GM19351 (cell line): Measurements from ENCODE around the gene CD300C.
"Not testable (repeated sequence)": the region's sequence is repeated elsewhere in the genome, so short reads cannot be mapped to it uniquely, and the experiment has no call there.

Source experiments
- ATAC-seq: cut with Tn5 transposase; IDR thresholded peaks from one replicate; pipeline ENCODE4 v1.9.1; 2021; ENCODE audit warnings: mild to moderate bottlenecking, moderate library complexity; ENCODE audit not compliant: unreplicated experiment

Gene CD300C

DNA sequence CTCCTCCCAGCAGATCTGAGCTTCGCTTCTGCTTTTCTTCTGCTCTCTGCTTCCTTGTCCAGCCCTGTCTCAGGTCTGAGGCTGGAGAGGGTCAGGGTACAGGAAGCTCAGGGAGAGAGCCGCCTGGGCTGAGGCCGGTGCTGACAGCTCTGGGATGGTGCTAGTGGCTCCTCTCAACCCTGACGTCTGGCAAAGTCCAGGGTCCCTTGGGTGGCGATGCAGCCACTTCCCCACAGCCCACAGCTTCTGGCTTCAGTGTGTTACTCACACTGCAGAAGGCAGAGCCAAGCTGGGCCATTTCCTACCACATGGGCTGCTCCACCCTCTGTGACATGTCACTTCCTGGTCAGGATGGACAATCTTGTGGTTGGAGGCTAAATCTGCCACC is at the start of gene CD300C:
CD300C (minus strand) TSS at position 273 of the 388 bp plus-strand sequence. CDS start 333 bp downstream, outside the sequence.
- ATAC-seq, result no peak

DNA sequence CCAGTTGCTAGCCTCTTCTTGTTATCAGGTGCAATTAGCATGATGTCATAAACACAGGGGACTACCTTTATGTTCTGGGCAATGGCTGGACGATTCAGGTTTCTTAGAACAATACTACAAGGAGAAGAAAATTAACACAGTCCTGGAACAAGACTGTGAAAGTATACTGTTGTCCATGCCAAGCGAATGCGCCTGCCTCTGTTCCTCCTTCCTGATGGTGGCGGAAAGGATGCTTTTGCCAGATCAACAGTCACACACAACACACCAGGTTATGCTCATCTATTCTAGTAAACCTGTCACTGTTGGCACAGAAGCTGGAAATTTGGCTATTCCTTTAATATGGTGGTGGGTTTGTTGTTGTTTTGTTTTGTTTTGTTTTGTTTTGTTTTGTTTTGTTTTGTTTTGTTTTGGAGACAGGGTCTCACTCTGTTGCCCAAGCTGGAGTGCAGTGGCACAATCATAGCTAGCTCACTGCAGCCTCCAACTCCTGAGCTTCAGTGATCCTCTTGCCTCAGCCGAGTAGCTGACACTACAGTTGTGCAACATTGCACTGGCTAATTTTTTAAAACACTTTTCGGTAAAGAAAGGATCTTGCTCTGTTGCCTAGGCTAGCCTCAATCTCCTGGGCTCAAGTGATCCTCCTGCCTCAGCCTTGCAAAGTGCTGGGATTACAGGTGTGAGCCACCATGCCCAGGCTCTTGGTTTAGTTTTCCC is 49.3 kb upstream of the CD300C start:
- no peak for ATAC-seq

DNA sequence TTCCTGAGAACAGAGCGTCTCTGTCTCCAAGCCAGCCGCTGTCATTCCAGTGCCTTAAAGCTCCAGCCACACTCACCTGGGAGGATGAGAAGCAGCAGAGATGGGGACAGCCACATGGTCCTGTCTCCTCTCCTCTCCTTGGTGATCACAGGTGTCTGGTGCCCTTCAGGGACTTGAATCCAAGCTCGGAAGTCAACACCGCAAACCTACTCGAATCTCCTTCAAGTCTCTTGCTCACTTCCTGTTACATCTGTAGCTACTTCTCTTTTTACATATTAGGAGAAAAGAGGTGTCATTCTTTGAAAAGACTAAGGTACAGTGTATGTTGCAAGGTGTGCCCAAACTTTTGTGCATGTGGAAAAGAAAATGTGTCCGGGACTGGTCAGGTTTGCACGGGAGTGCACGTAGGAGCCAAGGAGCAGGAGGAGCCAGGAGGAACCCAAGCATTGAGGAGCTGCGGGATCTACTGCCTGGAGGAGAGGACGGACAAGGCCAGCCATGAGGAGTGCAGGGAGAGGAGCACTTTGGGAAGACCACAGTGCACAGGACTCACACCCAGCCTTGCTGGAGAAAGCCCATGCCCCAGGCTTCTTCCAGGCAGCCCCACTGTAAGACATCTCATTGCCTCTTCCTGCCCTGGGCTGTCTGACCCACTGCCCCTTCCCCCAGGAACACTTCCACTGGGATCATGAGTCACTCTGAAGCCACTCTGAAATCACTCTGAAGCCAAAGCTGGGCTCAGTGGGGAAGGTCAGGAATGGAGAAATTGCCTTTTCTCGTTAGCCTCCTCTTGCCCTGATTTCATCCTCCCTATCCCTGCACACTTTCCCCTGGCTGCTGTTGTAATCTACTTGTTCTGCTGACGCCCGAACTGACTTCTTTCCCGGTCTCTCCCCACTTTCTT is 46.4 kb upstream of the CD300C start, which contains the start of gene CD300LD:
CD300LD (minus strand) TSS at position 197 of the 904 bp plus-strand sequence; CDS start at position 116, 81 bp downstream.
- ATAC-seq, result no peak

- ATAC-seq, result no peak
Measured at GRCh38 chr17:74591503-74591902, 45.6 kb upstream of the CD300C start.

- ATAC-seq, result no peak
Measured at GRCh38 chr17:74585711-74586110, 39.8 kb upstream of the CD300C start.

- no peak for ATAC-seq
Measured at GRCh38 chr17:74584292-74585060, 38.6 kb upstream of the CD300C start.

DNA sequence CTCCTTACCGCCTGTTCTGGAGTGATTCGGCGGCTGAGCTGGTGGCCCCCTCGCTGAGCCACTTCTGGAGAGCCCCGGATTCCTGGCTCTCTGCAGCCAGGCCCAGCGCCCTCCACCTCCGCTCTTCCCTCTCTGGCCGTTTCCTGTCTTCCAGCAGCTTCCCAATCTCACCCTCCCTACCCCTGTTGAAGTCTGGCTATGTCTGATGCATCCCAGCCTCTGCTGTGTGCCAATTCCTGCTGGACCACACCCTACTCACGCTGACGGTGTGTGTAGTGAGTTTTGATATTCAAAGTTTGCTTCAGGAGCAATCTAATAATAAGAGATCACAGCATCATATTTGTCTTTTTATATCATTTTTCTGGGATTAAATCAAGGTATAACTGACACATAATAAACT is 36.7 kb upstream of the CD300C start:
- ATAC-seq, result no peak

GRCh38 chr17:74579900-74580299 is 34.0 kb upstream of the CD300C start:
- no peak for ATAC-seq

GRCh38 chr17:74578979-74579378 is 33.1 kb upstream of the CD300C start:
- no peak for ATAC-seq

- no peak for ATAC-seq
Measured at GRCh38 chr17:74574489-74575142, 28.7 kb upstream of the CD300C start.

GRCh38 chr17:74573635-74574034 is 27.7 kb upstream of the CD300C start:
- ATAC-seq, result not testable (repeated sequence)

- ATAC-seq, result no peak
Measured at GRCh38 chr17:74573169-74573568, 27.3 kb upstream of the CD300C start.

GRCh38 chr17:74571621-74572270 is 25.8 kb upstream of the CD300C start:
- ATAC-seq, result no peak

- ATAC-seq, result no peak
Measured at GRCh38 chr17:74569020-74570003, 23.4 kb upstream of the CD300C start.

DNA sequence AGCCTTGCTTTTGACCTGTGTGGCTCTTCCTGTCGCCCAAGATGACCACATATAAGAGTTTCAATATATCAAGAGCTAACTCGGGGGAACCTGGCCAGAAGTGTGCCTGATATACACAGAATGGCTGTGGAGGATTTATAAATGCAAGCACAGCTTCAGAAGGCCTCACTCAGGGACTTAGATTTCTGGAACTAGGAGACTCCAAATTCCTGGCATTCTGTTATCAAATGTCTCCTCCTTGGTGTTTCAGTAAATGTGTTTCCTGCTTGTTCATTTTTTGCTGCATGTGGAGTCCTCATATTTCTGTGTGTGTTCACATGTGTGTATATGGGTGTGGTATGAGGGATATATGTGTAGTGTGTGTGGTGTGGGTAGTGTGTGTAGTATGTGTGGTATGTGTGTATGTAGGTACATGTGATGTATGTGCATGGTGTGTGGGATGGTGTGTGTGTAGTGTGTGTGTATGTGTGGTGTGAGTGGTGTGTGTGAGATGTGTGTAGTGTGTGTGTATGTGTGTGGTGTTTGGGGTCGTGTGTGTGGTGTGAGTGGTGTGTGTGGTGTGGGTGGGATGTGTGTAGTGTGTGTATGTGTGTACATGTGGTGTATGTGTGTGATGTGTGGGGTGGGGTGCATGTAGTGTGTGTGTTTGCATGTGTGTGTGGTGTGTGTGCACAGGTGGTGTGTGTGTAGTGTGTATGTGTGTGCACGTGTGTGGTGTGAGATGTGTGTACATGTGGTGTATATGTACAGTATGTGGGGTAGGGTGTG is 22.4 kb upstream of the CD300C start:
- no peak for ATAC-seq

DNA sequence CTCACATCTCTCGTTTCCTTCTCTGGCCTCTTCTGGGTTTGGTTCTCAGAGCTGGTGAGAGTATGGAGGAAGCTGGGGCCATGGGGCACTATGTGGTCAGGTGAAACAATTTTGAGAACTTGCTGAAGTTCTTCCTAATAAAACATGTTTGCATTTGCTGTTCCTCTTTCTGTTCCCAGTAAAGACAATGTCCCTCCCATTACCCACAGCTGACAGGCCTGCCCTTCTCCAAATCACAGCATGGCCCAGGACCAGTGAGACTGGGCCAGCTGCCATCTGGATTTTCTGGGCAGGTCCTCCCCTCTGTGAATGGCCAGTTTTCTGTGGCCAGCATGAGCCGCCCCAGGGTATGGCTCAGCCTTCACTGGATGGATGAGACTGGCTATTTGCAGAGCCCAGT is 21.5 kb upstream of the CD300C start, which contains the start of gene CD300H:
CD300H (minus strand) TSS at position 113 of the 400 bp plus-strand sequence.
- no peak for ATAC-seq

DNA sequence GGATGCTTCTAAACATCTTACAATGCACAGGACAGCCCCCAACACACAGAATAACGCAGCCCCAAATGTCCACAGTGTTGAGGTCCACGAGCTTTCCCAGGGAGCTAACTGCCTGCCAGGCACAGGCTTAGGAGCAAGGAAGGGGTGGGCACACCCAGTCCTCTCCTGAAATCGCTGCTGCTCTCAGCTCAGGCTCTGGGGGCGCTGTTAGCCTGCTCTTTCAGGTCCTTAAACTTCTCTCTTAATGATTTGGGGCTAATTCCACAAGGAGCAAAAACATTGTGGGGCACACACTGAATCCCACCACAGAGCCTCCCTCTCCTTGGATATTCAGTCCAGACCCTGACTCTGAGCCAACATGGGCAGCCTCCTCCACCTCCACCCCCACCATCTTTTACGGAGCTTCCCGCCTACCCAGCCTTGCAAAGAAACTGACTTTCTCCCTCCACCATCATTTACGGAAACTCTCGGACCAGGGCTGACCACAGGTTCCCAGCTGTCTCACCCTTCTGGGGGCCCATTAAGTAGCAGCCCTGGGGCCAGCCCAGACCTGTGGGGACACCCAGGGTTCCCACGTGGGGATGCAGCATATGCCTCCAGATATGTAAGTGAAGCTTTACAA is 20.3 kb upstream of the CD300C start:
- ATAC-seq, result no peak

GRCh38 chr17:74565126-74565525 is 19.2 kb upstream of the CD300C start:
- ATAC-seq, result no peak
